ENCODE measurements around the gene FGD1.

Gene FGD1

GRCh38 chrX:54397113-54397512 lies 98.9 kb downstream of the FGD1 start:
- DNase-seq (ENCODE audit: low read depth) = no peak

Measured in HS-27A (cell line).